GM10847 (cell line): ENCODE measurements around the gene CBFA2T2.

ENCODE experiments used
- POLR2A ChIP-seq: IDR thresholded peaks from 2 replicates; pipeline ENCODE4 v1.6.1; 2011; ENCODE audit not compliant: insufficient read length; ENCODE audit errors: extremely low read depth

The CBFA2T2 gene

DNA sequence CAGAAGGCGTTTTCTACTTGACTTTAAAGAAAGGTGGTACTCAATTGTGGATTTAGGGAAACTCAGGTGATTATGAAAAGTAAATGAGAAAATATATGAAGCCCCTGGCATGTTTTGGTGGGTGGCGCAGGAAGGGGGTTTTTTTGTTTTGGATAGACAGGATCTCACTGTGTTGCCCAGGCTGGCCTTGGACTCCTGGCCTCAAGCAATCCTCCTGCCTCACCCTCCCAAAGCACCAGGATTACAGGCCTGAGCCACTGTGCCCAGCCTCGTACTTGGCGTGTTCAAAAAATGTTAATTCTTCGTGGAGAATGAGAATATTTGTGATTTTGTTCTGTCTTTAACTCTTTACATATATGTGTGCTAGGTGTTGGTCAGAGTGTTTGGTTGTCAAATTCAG, 140.1 kb downstream of the CBFA2T2 start:
- no peak for TF ChIP-seq POLR2A

DNA sequence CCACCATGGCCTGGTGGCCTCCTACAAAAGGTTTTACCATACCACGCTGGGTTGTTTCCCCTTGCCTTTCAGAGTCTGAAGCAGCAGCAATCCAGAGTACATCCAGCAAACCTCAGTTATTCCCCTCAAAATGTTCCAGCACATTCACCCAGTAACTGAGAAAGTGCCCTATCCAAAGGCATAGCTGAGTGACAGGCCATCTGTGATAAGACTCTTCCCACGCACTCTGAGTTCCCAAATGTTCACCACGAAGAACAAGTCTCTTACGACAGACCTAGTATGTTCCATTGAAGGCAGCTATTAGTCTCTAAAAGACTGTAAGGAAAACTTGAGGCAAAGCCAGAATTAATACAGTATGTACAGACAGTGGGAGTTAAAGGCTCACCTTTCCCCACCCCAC, 140.6 kb downstream of the CBFA2T2 start:
- no peak for TF ChIP-seq POLR2A

DNA sequence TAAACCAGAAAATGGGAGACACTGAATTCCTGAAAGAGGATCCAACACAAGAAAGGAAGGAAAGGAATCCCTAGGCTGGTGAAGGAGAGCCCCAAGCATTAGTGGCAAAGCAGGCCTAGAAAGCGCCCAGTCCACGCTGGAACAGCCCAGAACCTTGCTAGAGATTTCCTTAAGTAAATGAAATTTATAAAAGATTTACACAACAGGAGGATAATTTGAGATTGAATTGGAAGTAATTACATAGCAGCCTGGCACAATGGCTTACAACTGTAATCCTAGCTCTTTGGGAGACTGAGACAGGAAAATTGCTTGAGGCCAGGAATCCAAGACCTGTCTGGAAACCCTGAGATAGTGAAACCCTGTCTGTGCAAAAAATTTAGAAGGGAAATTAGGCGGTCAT, 145.4 kb downstream of the CBFA2T2 start:
- no peak for TF ChIP-seq POLR2A

DNA sequence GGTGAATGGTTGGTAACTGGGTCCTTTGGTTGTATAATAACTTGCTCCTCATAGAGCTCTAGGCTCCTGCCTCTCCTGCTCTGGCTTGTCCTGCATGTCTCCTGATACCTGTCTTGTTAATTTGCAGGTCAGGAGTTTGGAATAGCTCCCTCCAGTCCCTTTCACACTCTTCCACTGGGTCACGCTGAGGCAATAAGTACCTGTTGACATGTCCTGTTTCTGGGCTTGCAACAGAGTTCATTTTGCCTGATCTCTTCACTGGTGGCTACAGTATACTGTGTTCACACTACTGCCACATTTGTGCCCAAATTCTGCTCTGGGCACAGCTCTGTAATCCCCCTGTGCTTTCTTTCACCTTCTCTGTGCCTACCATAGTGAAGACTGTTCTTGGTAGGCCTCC, 146.9 kb downstream of the CBFA2T2 start:
- TF ChIP-seq POLR2A, result no peak

DNA sequence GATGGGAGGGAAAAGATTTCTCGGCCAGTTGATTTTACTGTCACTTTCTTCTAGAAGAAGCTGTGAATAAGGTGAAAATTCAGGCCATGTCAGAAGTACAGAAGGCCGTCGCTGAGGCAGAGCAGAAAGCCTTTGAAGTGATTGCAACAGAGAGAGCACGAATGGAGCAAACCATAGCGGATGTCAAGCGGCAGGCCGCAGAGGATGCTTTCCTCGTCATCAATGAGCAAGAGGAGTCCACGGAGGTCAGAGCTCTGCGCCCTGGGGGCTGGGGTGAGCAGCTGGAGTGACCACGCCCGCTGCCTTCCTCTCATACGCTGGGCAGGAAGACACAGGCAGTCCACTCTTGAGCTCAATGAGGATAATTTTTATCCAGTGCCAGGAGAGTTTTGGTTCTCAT, 150.4 kb downstream of the CBFA2T2 start:
- TF ChIP-seq POLR2A, result no peak

DNA sequence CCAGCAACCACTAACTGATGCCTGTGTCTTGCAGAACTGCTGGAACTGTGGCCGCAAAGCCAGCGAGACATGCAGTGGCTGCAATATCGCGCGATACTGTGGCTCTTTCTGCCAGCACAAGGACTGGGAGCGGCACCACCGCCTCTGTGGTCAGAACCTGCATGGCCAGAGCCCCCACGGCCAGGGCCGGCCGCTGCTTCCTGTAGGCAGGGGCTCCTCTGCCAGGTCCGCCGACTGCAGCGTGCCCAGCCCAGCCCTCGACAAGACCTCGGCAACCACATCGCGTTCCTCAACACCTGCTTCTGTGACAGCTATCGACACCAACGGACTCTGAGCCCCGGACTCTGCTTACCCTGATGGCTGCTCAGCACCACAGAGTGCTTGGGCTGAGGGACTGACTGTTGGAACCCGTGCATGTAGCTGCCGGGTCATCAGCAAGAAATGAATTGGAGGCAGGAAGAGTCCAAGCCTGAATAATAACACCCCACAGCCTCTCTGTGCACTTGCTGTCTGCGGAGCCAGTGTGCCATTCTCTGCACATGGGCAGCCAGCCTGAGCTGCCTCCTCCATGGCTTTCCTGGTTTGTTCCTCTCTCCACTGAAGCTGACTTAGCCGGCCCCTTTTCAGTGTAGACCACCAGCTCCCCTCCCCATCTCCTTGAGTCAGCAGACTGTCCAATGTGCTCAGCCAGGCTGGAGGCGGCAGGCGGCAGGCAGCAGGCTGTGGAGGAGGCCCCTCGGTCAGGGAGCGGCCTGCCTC, 154.6 kb downstream of the CBFA2T2 start:
- TF ChIP-seq POLR2A, result no peak

DNA sequence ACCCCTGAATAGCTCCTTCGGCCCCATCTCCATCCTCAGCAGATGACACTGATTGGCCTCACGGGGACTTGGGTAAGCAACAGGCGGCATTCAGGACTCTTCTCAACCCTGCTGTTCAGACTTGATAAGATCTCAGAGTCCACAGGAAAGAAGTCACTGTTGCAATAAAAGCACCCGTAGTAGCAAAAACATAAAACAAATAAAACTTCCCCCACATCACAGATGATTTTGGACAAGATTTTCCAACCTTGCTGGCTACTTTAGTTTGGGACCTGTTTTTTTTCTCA, 155.1 kb downstream of the CBFA2T2 start:
- TF ChIP-seq POLR2A, result no peak

DNA sequence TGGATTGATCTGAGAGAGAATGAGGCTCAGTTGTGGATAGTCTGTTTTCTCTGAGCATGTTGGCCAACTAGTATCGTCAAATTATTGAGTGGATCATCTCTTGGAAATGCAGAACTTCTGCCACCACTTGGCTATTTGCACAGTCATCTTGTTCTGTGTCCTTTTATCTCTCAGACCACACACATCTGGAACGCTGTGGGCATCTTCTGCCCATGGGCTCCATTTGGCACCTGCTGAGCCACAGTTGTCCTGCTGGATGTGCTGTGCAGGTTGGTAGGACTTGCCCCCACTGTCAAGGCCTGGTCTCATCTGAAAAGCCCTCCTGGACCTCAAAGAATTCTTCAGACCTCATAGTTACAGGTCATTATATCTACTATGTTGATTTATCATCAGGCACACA, 155.5 kb downstream of the CBFA2T2 start:
- no peak for TF ChIP-seq POLR2A

DNA sequence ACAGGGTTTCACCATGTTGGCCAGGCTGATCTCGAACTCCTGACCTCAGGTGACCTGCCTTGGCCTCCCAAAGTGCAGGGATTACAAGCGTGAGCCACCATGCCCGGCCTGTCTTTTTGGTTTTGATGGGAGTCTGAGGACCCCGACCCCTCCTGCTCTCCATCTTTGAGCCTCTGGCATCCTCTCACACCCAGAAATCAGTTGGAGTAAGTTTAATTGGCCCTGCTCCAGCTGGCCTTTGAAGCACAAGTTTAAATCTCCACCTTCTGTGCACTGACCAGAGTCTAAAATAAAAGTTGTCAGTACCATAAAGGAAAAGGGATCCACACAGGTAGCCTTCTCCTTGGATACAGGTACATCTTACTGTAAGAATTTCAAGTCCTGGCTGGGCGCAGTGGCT, 156.3 kb downstream of the CBFA2T2 start:
- no peak for TF ChIP-seq POLR2A

DNA sequence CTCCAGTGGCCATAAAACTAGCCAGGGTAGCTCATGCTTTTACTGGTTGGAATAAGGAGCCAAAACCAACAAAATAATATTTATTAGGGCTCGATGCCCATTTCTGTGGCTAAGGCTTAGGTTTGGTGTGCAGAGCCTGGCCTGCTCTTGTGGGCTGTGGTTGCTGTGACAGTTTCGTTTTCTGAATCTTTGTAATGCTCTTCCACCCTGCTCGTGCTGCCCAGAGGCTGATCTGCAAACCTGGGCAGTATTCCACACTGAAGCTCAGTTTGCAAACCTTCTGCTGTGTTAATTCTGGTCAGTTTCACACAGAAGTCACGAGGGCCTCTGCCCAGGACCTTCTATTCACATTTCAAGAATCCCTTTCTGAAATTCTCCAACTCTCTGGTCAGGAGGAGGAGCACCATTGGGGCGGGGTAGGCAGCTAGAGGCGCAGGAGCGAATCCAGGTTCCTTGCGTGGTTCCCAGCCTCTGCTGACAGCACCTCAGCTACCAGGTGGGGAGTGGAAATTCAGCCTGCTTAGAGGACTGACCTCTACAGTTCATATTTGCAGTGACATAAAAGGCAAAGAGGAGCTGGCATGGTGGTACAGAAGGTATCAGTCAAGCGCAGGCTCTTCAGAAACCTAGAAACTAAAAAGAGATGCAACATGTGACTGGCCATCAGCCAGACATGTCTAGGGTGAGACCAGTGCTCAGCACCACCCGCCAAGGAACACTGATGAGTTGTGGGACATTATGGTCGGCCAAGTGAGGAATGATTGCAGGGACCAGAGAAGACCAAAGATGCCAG, 157.9 kb downstream of the CBFA2T2 start:
- no peak for TF ChIP-seq POLR2A

DNA sequence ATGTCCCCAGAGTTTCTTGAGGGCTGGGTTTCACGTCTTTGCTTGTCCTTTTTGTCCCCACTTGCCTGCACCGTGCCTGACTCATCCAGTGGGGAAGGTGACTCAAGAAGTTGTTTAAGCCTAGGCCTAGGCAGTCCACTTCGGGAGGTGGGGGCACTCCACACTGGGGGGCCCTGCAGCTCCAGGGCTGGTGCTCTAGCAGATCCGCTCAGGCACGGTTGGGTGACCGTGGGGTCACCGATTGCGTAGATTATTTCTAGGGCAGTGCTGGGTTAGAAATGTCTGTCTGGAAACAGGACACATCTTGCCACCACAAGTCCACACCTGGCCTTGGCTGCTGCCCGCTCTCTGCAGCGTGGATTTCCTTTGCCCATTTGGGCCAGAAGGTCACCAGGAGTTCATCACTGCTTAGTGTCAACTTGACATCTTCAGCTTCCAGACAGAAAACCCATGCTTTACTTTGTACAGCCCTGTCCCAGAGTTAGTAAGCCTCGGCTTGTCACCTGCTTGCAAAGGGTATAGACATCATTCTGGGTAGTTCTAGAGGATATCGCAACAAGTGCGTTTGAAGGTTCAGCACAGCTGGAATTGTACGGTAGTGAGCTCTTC, 158.6 kb downstream of the CBFA2T2 start:
- TF ChIP-seq POLR2A, result no peak

DNA sequence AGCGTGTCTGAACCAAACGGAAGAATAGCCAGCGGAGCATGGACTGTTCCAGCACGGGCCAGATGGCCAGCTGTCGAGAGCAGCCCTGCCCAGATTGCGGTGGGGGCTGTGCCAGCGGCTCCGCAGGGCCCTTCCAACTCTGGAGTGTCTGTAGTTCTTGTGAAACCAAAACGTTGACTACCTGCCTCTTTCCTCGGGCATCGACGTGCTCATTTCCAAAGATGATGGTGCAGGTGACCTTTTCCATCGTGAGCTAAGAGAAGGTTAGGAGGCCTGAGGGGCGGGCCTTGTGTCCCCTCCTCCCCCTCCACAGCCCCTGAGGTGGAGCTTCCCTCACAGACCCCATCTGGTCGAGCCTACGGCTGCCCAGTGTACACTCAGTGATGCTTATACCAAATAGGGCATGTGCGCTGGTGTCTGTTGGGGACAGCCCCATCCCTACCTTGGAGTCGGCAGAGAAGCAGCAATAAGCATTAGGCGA, 159.3 kb downstream of the CBFA2T2 start:
- no peak for TF ChIP-seq POLR2A

DNA sequence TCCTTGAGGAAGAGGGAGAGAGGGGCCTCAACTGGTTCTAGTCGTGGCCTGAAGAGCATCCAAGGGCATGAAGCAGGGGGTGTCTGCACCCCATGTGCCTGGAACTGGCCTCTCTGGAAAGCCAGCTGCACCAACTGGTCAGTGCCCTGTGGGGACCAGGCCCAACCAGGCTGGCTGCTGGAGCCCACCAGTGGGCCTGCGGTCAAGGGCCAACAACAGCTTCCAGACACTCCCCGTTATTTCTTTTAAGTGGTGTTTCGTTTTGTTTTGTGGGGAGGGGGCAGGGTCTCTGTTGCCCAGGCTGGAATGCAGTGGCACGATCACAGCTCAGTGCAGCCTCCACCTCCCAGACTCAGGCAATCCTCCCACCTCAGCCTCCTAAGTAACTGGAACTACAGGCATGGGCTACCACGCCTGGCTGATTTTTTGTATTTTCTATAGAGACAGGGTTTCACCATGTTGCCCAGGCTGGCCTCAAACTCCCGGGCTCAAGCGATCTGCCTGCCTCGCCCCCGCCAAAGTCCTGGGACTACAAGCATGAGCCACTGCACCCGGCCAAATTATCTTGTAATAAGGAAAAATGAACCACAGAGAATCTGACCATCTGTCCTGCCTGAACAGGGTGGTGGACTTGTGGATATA, 160.3 kb downstream of the CBFA2T2 start:
- no peak for TF ChIP-seq POLR2A

DNA sequence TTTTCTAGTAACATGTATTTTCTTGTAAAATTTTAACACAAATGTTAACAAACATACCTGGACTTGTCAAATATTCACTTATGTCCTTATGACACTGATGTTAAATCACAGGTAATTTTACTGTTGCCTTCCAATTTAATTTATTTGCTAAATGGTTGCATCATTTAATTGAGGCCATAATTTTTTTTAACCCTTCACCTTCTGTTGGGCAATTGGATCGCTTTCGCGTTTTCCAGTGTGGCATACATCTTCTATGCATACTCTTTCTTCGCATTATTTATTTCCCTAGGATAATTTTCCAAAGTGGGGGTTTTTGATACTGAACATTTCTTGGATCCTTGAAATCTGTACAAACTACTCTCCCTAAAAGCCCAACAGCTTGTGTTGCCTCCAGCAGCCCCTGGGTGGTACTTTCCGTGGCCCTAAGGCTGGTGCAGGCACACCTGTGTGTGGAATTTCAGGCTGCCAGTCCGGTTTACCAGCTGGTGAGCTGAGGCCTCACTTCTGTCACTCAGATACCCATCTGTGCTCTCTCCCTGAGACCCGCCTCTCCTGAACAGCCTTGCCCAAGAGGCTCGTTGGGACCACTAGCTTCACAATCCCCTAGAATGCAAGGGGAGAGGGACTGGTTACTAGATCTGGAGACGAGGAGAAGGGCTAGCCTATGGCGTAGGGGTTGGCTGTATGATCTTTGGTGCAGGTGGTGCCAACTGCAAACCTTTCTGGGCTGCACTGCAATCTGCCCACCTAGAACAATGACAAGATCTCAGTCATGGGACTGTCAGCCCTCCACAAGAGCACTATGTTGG, 161.1 kb downstream of the CBFA2T2 start:
- TF ChIP-seq POLR2A, result no peak

DNA sequence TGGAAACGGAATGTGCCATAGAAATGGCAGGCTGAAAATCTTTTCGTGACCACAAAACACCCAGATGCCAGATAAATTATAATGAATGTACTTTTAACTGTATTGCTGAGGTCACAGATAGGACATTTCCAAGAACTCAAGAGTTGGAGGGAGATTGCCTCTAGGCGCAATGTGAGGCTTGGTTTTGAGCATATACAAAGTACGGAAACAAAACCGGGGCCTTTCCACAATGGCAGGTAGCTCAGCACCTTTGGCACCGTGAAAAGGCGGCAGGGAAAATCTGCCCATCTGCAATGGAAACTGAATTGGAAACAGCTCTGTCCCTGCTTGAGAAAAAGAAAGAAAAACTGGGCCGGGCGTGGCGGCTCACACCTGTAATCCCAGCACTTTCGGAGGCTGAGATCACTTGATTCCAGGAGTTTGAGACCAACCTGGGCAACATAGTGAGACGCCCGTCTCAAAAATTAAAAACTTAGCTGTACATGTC, 161.7 kb downstream of the CBFA2T2 start:
- TF ChIP-seq POLR2A, result no peak

DNA sequence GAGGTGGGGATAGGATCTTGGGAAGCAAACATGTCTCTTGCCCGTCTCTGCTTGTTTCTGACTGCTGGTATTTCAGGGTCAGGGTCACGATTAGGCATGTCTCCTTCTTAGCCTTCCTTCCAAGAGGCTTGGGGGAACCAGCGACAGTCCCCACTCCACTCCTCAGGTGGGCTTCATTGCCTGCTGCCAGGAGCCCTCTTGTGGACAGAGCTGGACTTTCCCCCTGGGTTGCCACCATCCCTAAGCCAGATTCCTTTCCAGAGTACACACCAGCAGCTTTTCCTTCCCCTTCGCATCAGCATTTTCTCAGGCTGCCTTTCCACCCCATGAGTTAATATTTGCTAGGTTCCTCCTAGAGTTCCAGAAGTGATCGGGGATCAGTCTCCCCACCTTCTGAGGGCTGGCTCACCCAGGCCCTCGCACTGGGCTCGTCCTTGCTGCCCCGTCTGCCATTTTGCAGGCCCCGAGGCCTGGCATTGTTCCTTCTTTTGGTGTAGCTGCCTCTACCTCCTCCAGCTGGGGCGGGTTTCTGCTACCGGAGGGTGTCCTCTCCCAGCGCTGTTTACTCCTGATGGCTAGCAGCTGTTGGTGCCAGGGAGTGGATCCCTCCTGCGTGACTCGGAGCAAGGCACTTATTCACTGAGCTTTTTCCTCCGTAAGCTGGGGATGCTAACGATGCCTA, 163.5 kb downstream of the CBFA2T2 start:
- no peak for TF ChIP-seq POLR2A
